Activated B cell treated with CpG ODN at 0.5 μM for 24 hours (primary cell): ENCODE data around the gene STARD9. TPM values are rescaled to one million over a fixed set of nuclear protein-coding genes. Genes with fewer than 3 reads are reported as not detected.

Experiments used
- ATAC-seq: fragments of 200-7000 bp; cut with Tn5 transposase; one replicate; pipeline ENCODE4 v1.10.0; 2021; ENCODE audit warnings: low read depth, mild to moderate bottlenecking, moderate library complexity
- CTCF ChIA-PET: fragments of 350-600 bp; sonication (Branson Sonifier 250); formaldehyde crosslinking; loops from one replicate; lab custom pipeline; 2021; ENCODE audit warnings: antibody characterized with exemption; lab: Charles Lee
- POLR2A ChIA-PET: fragments of 350-600 bp; sonication (Branson Sonifier 250); formaldehyde crosslinking; loops from one replicate; lab custom pipeline; 2021; ENCODE audit warnings: antibody characterized with exemption; lab: Charles Lee
- DNase-seq: peaks from one replicate; pipeline ENCODE4 v3.0.0; 2022
- H3K27ac Mint-ChIP-seq: one replicate; pipeline ENCODE4 v1.8.0; 2020; ENCODE audit warnings: mixed read lengths
- H3K27me3 Mint-ChIP-seq: one replicate; pipeline ENCODE4 v1.8.0; 2021; ENCODE audit warnings: mixed read lengths
- H3K36me3 Mint-ChIP-seq: one replicate; pipeline ENCODE4 v1.8.0; 2021; ENCODE audit warnings: low read depth, mixed read lengths
- H3K4me1 Mint-ChIP-seq: one replicate; pipeline ENCODE4 v1.8.0; 2021; ENCODE audit warnings: mixed read lengths
- H3K4me3 Mint-ChIP-seq: one replicate; pipeline ENCODE4 v1.8.0; 2020; ENCODE audit warnings: mild to moderate bottlenecking, mixed read lengths
- H3K9me3 Mint-ChIP-seq: one replicate; pipeline ENCODE4 v1.8.0; 2020; ENCODE audit warnings: mixed read lengths
- intact Hi-C: fragments of 100-400 bp; cut with micrococcal nuclease; formaldehyde crosslinking; loops from one replicate; pipeline ENCODE4 v1.15.1; 2024
- total RNA-seq: library from RNA; stranded (reverse); gene quantifications from 2 replicates; pipeline ENCODE4 v1.2.3, GENCODE V29; 2022
- TF ChIP-seq, protein P1 (sequence below): fragments of 200-600 bp; IDR thresholded peaks from one replicate; pipeline ENCODE4 v1.8.0; 2022; ENCODE audit warnings: antibody characterized with exemption, mild to moderate bottlenecking

The STARD9 gene
- total RNA-seq, 1 donor from 2014 or later, result 7.1 TPM

DNA sequence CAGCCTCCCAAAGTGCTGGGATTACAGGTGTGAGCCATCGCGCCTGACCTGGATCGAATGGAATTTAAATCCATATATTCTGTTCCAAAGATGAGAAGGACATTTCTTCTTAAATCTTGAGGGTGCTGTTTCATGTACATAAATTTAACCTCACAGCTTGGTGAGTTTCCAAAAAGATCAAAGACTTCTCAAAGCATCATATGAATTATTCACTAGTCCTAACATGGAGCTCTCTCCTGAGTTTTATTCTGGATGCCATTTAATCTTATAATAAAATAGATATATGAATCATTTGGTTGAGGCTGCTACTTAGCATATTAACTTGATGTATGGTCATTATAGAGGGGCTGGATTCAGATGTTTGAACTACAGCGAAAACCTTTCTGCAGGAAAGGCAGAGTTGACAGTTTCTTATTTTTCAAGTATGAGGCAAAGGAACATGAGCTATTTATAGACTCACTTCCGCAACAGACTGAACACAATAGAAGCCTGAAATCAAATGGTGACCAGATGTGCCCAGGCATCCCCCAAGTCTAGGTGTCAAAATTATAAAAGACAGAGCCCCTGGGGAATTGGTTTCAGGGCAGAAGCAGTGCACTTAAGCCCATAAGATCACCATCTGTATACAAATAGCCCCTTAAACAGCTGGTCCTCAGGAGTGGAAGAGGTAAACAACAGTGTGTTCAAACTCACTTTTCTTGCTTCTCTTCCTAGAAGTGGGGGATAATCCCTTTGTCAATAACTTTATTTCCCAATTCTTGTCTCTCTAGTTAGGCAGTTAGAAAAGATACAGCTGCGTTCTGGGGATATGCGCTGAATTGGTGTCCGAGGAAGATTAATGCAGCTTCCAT is 29.7 kb downstream of the STARD9 start:
- peak overlapping the region; percentile 38 for H3K4me3 Mint-ChIP-seq
- H3K27me3 Mint-ChIP-seq, result no peaks in the 10 kb centered on the region
- POLR2A ChIA-PET, result interaction anchor here (0.5 to 1.5 kb wide), 4 partner anchors 30 to 366 kb away, joined by 3 to 4 read pairs (median 3); partner anchors contain the start of genes HAUS2, LRRC57, STARD9 and ZNF106
- CTCF ChIA-PET, result no interaction called here
- no peaks in the 10 kb centered on the region for H3K36me3 Mint-ChIP-seq
- DNase-seq (no peak), ATAC-seq (no peak)
- peaks cover 2% of the 10 kb centered on the region for H3K9me3 Mint-ChIP-seq
- intact Hi-C loops, result no loop called here
- peaks cover 55% of the 10 kb centered on the region for H3K4me1 Mint-ChIP-seq
- peak overlapping the region; percentile 74 for H3K27ac Mint-ChIP-seq
- TF ChIP-seq, protein P1, sequence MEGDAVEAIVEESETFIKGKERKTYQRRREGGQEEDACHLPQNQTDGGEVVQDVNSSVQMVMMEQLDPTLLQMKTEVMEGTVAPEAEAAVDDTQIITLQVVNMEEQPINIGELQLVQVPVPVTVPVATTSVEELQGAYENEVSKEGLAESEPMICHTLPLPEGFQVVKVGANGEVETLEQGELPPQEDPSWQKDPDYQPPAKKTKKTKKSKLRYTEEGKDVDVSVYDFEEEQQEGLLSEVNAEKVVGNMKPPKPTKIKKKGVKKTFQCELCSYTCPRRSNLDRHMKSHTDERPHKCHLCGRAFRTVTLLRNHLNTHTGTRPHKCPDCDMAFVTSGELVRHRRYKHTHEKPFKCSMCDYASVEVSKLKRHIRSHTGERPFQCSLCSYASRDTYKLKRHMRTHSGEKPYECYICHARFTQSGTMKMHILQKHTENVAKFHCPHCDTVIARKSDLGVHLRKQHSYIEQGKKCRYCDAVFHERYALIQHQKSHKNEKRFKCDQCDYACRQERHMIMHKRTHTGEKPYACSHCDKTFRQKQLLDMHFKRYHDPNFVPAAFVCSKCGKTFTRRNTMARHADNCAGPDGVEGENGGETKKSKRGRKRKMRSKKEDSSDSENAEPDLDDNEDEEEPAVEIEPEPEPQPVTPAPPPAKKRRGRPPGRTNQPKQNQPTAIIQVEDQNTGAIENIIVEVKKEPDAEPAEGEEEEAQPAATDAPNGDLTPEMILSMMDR, result no peak

DNA sequence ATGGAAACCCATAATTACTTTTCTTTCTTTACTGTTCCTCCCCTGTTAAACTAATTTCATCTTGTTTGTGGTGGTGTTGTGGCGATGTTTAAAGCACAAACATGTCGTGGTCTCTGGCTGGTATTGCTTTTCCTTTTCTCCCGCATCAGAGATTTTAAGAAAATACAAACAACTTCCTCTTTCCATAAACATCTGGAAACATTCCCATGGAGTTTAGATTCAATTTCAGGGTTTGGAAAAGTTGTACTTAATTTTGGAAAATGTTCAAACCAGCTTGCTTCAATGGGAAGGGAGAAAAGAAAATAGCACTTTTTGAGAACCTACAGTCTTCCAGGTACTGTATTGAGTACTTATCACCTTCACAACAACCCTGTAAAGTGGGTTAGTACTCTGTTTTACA is 30.4 kb downstream of the STARD9 start:
- CTCF ChIA-PET, result no interaction called here
- ATAC-seq, result no peak

DNA sequence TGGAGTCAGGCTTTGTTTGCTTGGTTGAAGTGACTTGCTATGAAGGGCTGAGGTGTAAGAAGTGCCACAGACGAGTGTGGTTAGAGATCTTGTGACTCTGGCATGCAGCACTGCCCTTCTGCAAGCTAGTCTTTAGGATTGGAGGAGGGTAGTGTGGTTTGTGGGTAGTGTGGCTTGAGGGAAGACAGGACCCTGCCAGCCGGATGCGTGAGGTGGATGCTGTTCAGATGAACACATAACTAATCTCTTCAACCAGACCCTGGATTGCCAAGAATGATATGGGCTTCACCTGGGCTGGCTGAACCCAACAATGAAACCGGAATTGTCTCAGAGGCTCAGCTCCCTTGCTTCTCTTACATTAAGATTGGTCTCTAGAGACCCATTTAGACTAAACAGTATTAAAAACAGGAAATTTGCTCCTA is 32.7 kb downstream of the STARD9 start:
- ATAC-seq (peak; percentile 62), DNase-seq (no peak)
- ChIA-PET CTCF (no interaction called here), POLR2A (no interaction called here)
- Mint-ChIP-seq H3K4me3 (peak overlapping the region; percentile 22), H3K27me3 (no peaks in the 10 kb centered on the region), H3K9me3 (no peaks in the 10 kb centered on the region), H3K27ac (peak overlapping the region; percentile 69), H3K36me3 (no peaks in the 10 kb centered on the region), H3K4me1 (peaks cover 53% of the 10 kb centered on the region)
- TF ChIP-seq, protein P1, result no peak
- intact Hi-C loops, result no loop called here

More for the DNA sequence above, 30.4 kb downstream of the STARD9 start:
- intact Hi-C loops, result no loop called here
- no peaks in the 10 kb centered on the region for H3K27me3 Mint-ChIP-seq
- TF ChIP-seq, protein P1, result no peak
- POLR2A ChIA-PET, result interaction anchor here (1.3 to 1.5 kb wide), 3 partner anchors 30 to 115 kb away, joined by 3 to 4 read pairs (median 3); partner anchors contain the start of genes HAUS2, LRRC57, STARD9 and ZNF106
- H3K9me3 Mint-ChIP-seq, result peaks cover 2% of the 10 kb centered on the region
- no peak for DNase-seq
- H3K4me1 Mint-ChIP-seq, result peaks cover 55% of the 10 kb centered on the region
- no peak overlapping the region for H3K4me3 Mint-ChIP-seq
- no peaks in the 10 kb centered on the region for H3K36me3 Mint-ChIP-seq
- H3K27ac Mint-ChIP-seq, result peak overlapping the region; percentile 74

DNA sequence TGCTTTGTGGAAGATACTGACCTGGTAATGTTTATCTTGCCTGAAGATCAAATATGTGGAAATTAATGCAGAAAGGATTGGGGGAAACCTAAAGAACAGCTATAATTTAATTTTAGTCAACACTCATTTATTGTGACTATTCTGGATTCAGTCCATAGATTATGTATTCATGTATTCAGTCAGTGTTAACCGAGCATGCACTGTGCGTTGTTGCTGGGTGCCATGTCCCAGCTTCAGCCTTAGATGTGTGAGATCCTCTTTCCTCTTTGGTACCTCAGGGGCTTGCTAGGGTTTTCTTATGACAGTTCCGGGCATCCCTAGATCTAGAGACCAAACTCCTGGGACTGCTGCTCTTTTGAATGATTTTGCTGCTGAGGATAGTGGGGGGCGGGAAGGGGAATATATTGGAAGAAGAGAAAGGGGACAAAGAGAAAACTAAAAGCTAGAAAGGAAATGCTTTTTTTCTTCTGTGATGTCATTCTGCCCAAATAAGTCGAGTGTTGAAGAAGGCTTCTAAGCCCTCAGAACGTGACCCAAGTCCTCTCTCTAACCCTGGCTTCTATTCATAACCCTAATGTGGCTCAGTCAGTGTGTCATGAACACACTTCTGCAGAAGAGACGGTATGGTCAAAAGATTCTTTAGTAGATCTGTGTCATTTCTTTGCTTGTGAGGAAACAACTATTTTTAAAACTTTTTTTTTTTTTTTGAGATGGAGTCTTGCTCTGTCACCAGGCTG is 33.5 kb downstream of the STARD9 start:
- POLR2A ChIA-PET, result no interaction called here
- H3K27ac Mint-ChIP-seq, result no peak overlapping the region
- H3K4me1 Mint-ChIP-seq, result peaks cover 46% of the 10 kb centered on the region
- intact Hi-C loops, result no loop called here
- CTCF ChIA-PET, result no interaction called here
- ATAC-seq (no peak), DNase-seq (no peak)
- H3K4me3 Mint-ChIP-seq, result no peak overlapping the region
- no peaks in the 10 kb centered on the region for H3K9me3 Mint-ChIP-seq
- H3K27me3 Mint-ChIP-seq, result no peaks in the 10 kb centered on the region
- H3K36me3 Mint-ChIP-seq, result no peaks in the 10 kb centered on the region
- TF ChIP-seq, protein P1, result no peak

DNA sequence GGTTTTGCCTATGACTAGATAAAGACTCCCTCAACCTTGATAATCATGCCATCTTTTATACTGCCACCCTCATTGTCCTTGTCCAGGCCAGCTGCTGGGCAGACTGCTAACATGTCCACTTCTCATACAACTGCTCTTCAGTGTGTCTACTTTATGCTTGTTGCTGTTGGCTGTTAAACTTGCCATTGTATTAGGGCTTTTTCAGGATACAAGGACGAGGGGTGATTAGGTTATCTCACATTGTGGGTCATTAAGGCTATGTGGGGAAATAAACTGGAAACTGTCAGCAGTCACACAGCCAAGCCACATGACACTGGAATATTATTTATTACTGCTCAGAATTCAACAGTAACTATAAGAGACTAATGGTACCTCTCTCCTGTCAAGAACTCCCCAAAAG is 36.1 kb downstream of the STARD9 start:
- Mint-ChIP-seq H3K4me1 (peaks cover 23% of the 10 kb centered on the region), H3K9me3 (no peaks in the 10 kb centered on the region), H3K27ac (no peak overlapping the region), H3K36me3 (no peaks in the 10 kb centered on the region), H3K27me3 (no peaks in the 10 kb centered on the region), H3K4me3 (no peak overlapping the region)
- POLR2A ChIA-PET, result no interaction called here
- ATAC-seq (no peak), DNase-seq (no peak)
- intact Hi-C loops, result no loop called here
- CTCF ChIA-PET, result no interaction called here
- TF ChIP-seq, protein P1, result no peak
